GM18507 (cell line): ENCODE data around the gene UBE2L6.

ENCODE experiments used
- DNase-seq: peaks from one replicate; pipeline ENCODE4 v3.0.0; 2011; ENCODE audit warnings: low read depth; ENCODE audit not compliant: insufficient read length; ENCODE audit errors: extremely low spot score
- FAIRE-seq: peaks from 2 replicates; lab custom pipeline; 2011; peaks lifted over from hg19 to GRCh38; lab: Jason Lieb, UNC

The UBE2L6 gene

DNA sequence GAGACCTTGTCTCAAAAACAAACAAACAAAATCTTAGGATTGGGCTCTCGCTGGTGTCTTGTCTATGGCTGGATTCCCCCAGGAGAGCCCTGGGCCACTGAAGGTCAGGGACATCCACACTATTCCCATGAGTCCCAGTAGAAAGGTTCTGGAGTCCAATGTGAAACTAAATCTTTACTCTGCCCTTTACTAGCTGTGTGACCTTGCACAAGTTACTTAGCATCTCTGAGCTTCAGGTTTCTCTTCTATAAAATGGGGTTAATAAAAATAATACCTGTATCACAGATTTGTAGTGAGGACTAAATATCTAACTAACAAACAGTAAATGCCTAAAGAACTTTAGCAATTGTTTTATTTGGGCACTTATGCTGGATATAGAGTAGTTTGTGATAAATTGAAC, 61.0 kb downstream of the UBE2L6 start:
- no peak for FAIRE-seq
- no peak for DNase-seq

DNA sequence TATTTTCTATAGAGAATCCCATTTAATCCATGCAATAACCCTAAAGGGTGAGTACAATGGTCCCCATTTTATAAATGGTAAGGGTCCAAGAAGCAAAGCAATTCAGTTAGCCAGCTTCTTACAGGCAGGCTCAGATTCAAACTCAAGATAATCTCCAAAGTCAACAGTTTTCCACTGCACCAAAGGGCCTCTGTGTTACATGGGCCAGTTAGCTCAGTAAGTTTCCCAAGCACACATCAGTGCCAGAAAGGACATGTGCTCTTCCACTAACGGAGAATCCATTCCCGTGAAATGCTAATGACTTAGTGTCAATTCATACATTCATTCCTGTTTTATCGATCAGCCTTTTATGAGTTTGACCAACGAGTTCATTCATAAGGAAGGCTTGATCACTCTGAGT, 63.0 kb downstream of the UBE2L6 start:
- DNase-seq, result no peak
- no peak for FAIRE-seq

DNA sequence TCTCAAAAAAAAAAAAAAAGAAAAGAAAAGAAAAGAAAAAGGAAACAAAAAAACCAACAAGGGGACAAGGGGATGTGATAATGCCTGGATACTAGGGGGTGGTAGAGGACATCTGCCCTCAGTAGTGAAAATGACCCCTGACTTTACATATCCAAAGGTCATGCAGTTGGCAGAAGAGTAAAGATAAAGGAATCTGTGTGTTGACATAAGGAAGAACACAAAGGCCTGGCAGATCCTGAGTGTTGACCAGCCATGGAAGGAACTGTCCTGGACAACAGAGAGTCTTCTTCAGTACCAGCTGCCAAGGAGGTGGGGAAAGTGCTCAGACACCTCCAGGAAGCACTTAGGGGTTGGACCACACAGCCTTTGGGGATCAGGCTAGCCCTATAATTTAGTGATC, 64.6 kb downstream of the UBE2L6 start:
- no peak for DNase-seq
- no peak for FAIRE-seq

DNA sequence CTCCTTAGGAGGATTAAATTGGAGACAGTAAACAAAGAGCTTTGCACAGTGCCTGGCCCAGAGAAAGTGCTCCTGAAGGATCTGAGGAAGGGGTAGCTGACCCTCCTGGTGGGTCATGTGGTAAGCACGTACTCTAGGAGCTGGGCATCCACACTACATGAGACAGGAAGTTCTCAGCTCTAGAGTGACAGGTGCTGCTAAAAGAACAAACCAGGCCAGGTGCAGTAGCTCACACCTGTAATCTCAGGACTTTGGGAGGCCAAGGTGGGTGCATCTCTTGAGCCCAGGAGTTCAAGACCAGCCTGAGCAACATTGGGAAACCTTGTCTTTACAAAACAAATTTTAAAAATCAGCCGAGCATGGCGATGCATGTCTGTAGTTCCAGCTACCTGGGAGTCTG, 65.1 kb downstream of the UBE2L6 start:
- DNase-seq, result no peak
- no peak for FAIRE-seq

DNA sequence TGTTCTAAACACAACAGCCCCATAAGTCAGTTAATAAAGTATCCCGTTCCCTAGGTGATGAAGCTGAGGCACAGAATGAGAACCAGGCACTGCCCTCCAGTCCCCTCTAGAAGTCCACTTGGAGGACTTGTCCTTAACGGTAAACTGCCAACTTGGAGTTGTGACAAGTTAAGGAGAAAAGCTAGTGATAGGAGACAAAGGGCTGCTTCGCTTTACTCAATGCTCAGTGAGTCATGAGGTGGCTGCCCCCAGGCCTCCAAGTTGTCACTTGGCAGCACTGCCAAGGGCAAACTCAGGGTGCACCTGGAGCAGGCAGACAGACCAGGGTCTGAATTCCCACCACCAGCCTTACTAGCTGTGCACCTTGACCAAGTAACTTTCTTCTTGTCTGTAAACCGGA, 65.5 kb downstream of the UBE2L6 start:
- DNase-seq (no peak), FAIRE-seq (no peak)
